Stimulated activated CD4-positive, alpha-beta T cell treated with anti-CD3 and anti-CD28 coated beads, Interleukin-12 subunit alpha, Interleukin-12 subunit beta, amount 100 ng/mL, for 4 hours (primary cell): ENCODE measurements around the gene EXOSC6.
"Not testable (repeated sequence)": the region's sequence is repeated elsewhere in the genome, so short reads cannot be mapped to it uniquely, and the experiment has no call there.

Source experiments
- DNase-seq: peaks from one replicate; pipeline ENCODE4 v3.0.0-alpha.2; 2020

The EXOSC6 gene

GRCh38 chr16:70251629-70252354 lies at the start of gene EXOSC6:
TSS of gene EXOSC6 (minus strand) at chr16:70251940. CDS start at chr16:70251900, 40 bp downstream.
- DNase-seq = peak; percentile 90

GRCh38 chr16:70301121-70301520 lies 49.4 kb upstream of the EXOSC6 start:
- DNase-seq = no peak

GRCh38 chr16:70298988-70299938 lies 47.5 kb upstream of the EXOSC6 start, which contains the start of gene DDX19B:
TSS of gene DDX19B (plus strand) at chr16:70299186. CDS start at chr16:70299298, 112 bp downstream.
- DNase-seq = peak; percentile 42

DNA sequence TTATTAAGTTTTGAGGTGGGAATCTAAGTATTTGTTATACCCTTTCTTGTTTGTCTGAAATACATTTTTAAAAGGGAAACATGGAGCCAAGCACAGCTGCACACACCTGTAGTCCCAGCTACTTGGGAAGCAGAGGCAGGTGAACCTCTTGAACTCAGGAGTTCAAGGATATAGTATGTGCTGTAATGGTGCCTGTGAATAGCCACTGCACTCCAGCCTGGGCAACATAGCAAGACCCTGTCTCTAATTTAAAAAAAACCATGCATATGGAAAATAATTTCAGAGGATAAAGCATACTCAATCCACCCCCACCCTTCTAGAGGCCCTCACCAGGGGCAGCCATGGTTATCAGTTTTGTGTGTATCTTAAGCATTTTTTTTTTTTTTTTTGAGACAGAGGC lies 43.9 kb upstream of the EXOSC6 start:
- no peak for DNase-seq

DNA sequence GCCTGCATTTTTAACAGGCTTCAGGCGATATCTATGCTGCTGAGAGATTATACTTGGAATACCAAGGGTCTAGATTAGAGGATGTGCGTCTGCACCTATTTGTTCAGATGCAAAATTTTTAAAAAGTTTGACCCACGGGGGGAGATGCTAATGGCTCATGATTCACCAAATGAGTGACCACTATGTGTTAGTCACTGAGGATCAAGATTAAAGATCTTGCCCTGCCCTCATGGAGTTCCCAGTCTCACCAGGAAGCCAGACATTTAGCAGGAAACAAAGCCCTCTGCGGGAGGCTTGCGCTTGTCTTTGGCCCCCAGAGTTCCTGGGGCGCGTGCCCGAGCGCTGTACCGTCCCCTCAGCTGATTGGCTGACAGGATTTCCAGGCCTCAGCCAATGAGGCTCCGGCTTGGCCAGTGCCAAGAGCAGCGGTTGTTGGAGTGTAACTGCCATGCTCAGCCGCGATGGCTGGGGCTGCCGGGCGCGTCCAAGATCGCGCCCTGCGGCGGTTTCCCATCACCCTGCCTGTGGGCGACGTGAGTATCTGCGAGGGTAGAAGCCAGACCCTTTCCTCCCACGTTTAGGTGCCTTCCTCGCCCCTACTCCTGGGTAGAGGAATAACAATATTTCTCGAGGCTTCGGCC lies 42.8 kb upstream of the EXOSC6 start:
- DNase-seq = no peak

GRCh38 chr16:70292148-70292547 lies 40.4 kb upstream of the EXOSC6 start:
- DNase-seq = not testable (repeated sequence)

- no peak for DNase-seq
Observed at GRCh38 chr16:70290949-70291519, 39.3 kb upstream of the EXOSC6 start.

- DNase-seq = peak; percentile 90
Observed at GRCh38 chr16:70289229-70290094, 37.7 kb upstream of the EXOSC6 start, which contains the start of gene AARS1. TSS of gene AARS1 (minus strand) at chr16:70289506. CDS start at chr16:70282763, 6,743 bp downstream.

DNA sequence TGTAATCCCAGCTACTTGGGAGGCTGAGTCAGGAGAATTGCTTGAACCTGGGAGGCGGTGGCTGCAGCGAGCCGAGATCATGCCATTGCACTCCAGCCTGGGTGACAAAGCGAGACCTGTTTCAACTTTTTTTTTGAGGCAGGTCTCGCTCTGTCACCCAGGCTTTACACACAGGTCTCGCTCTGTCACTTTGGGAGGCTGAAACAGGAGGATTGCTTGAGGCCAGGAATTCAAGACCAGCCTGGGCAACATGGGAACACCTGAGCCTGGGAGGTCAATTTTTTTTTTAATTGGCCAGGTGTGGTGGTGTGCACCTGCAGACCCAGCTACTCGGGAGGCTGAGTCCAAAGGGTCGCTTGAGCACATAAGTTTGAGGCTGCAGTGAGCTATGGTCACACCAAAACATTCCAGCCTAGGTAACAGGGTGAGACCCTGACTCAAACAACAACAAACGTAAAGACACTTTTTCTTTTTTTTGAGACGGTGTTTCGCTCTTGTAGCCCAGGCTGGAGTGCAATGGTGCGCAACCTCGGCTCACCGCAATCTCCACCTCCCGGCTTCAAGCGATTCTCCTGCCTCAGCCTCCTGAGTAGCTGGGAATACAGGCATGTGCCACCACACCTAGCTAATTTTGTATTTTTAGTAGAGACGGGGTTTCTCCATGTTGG lies 35.7 kb upstream of the EXOSC6 start:
- DNase-seq = not testable (repeated sequence)

- no peak for DNase-seq
Observed at GRCh38 chr16:70276392-70276791, 24.7 kb upstream of the EXOSC6 start.

- DNase-seq = no peak
Observed at GRCh38 chr16:70271696-70272095, 20.0 kb upstream of the EXOSC6 start.

GRCh38 chr16:70270176-70270575 lies 18.4 kb upstream of the EXOSC6 start:
- no peak for DNase-seq

- DNase-seq = no peak
Observed at GRCh38 chr16:70269471-70269870, 17.7 kb upstream of the EXOSC6 start.

- not testable (repeated sequence) for DNase-seq
Observed at GRCh38 chr16:70267922-70268321, 16.2 kb upstream of the EXOSC6 start.

- DNase-seq = no peak
Observed at GRCh38 chr16:70267516-70267915, 15.8 kb upstream of the EXOSC6 start.

GRCh38 chr16:70259903-70260302 lies 8.2 kb upstream of the EXOSC6 start:
- DNase-seq = not testable (repeated sequence)

DNA sequence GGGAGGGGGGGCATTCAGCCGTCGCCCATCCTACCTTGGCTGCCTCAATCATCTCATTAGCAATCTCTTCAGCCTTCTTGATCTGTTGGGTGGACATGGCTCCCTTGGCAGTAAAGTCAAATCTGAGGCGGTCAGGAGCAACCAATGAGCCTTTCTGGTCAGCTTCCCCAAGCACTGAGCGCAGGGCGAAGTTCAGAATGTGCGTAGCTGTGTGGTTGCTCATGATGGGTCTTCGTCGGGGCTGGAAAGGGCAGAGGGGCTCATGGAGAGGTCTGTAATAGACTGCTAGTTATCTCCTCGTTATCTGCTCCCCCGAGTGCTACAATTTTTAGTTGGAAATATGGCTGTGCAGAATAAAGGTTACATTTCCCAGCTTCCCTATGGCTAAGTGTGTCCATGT lies 7.2 kb upstream of the EXOSC6 start:
- DNase-seq = no peak

- DNase-seq = no peak
Observed at GRCh38 chr16:70258065-70258464, 6.3 kb upstream of the EXOSC6 start.

- no peak for DNase-seq
Observed at GRCh38 chr16:70257391-70257790, 5.7 kb upstream of the EXOSC6 start.

- DNase-seq = no peak
Observed at GRCh38 chr16:70255574-70255973, 3.8 kb upstream of the EXOSC6 start.

GRCh38 chr16:70254965-70255286 lies 3.2 kb upstream of the EXOSC6 start:
- DNase-seq = no peak
